Transverse colon (tissue), 4 donors: Measurements from ENCODE around the gene CPLX4.

Experiments used
- POLR2A ChIP-seq: fragments of 450-650 bp; IDR thresholded peaks from one replicate; pipeline ENCODE4 v1.6.1; 2016; ENCODE audit warnings: antibody characterized with exemption, mild to moderate bottlenecking, moderate library complexity
- POLR2AphosphoS5 ChIP-seq, 3 donors: sonication (generic); formaldehyde crosslinking; IDR thresholded peaks; one replicate each; pipeline ENCODE4 v1.6.1; 2016; ENCODE audit warnings: antibody characterized with exemption in 3 of 3
- TF ChIP-seq, protein P1 (sequence below), 5 experiments: fragments of 200-600 bp in 3 of 5; fragments of 450-650 bp in 2 of 5; sonication (generic) in 3 of 5; IDR thresholded peaks; 1 replicate in 2 of 5; 2 replicates in 3 of 5; pipeline ENCODE4 v1.5.1; 2016 to 2017; ENCODE audit warnings: antibody characterized with exemption in 5 of 5, inconsistent platforms in 3 of 5, mild to moderate bottlenecking in 2 of 5, moderate library complexity in 1 of 5

DNA sequence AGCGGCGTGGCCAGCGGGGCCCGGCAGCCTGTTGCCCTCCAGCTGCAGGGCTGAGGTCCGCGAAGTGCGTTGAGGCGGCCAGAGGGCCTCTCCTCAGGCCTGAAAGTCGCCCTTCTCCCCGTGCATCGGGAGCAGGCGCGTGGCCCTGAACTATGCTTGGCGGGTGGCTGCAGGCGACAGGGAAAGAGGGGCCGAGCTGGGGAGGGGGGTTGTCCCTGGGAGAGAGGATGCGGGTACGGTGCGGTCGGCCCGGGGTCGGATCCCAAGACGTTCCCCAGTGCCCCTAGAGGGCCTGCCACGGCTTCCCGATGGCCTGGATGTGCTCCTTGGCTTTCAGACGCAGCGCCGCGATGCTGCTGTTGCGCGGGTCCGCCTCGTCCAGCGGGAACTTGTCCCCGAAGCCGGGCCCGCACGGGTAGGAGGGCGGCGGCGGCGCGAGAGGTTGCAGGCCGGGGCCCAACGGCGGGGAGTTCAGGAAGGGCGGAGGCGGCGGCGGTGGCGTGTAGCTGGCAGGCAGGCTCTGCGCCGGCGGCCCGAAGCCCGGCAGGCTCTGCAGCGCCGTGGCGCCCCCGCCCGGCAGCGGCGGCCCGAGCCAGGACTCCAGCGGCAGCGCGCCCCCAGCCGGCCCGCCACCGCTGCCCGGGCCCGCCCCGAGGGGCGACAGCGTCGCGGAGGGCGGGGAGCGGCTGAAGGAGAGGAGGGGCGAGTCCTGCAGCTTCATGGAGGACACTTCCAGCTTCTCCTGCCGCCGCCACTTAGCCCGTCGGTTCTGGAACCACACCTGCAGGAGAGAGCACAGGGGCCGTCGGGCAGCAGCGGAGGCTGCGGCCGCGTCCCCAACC is 49.5 kb downstream of the CPLX4 start:
- TF ChIP-seq, protein P1, sequence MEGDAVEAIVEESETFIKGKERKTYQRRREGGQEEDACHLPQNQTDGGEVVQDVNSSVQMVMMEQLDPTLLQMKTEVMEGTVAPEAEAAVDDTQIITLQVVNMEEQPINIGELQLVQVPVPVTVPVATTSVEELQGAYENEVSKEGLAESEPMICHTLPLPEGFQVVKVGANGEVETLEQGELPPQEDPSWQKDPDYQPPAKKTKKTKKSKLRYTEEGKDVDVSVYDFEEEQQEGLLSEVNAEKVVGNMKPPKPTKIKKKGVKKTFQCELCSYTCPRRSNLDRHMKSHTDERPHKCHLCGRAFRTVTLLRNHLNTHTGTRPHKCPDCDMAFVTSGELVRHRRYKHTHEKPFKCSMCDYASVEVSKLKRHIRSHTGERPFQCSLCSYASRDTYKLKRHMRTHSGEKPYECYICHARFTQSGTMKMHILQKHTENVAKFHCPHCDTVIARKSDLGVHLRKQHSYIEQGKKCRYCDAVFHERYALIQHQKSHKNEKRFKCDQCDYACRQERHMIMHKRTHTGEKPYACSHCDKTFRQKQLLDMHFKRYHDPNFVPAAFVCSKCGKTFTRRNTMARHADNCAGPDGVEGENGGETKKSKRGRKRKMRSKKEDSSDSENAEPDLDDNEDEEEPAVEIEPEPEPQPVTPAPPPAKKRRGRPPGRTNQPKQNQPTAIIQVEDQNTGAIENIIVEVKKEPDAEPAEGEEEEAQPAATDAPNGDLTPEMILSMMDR (IDR thresholded peaks at IDR 0.05) = no peak
- no peak for TF ChIP-seq POLR2A
- TF ChIP-seq POLR2AphosphoS5 (IDR thresholded peaks at IDR 0.05) = no peak
